SH-SY5Y (cell line): ENCODE data around the gene GLI2.

Experiments
- GATA2 ChIP-seq: IDR thresholded peaks from 2 replicates; pipeline ENCODE4 v1.6.1; 2011; ENCODE audit warnings: mild to moderate bottlenecking, low read depth, low read length
- GATA3 ChIP-seq: IDR thresholded peaks from 2 replicates; pipeline ENCODE4 v1.6.1; 2011; ENCODE audit warnings: low read depth, mild to moderate bottlenecking, low read length, moderate library complexity

DNA sequence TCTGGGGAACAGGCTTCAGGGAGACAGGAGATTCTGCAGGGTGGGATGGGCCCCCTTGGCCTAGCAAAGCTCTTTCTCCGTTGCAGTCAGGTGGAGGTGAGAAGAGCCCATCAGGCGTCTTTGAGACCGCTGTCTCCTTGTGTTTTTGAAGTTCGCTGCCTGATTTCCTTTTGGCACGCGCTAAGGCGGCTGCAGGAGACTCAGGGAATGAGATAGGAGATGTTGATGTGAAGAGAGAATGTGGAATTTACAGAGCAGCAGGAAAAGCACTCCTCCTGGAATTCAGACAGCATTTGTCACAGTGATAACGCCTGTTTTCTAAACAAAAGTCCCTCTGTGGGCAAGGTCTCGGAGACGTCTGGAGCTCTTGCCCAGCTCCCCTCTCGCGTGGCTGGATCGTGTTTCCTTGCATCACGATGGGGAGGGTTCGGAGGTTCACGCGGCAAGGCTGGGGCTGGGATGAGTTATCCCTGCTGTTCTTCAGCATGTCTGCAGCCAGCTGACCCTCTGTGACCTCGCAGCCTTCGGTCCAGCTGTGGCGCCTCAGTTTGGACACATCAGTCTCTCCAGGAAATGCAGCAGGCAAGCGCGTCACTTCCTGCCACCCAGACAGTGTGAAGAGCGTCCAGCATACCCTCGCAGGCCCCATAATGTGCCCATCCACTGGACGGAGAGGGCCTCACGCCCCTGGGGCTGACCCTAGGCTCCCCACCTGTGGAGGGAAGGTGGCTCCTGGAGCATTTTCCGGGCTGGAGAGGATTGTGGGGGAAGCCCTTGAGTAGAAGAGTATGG, 30.2 kb downstream of the GLI2 start:
- TF ChIP-seq GATA2 (no peak), GATA3 (no peak)
